H1 (cell line): ENCODE data around the gene HRH2. TPM values are rescaled to one million over a fixed set of nuclear protein-coding genes. Genes with fewer than 3 reads are reported as not detected.

ENCODE experiments used
- CTCF ChIA-PET: fragments of 300-600 bp; sonication (Branson Sonifier 250); formaldehyde crosslinking; loops from one replicate; lab custom pipeline; 2021; ENCODE audit not compliant: partially characterized antibody; lab: Charles Lee
- POLR2A ChIA-PET: fragments of 300-600 bp; sonication (Branson Sonifier 250); formaldehyde crosslinking; loops from one replicate; lab custom pipeline; 2021; ENCODE audit warnings: inconsistent platforms; ENCODE audit not compliant: partially characterized antibody; lab: Charles Lee
- DNase-seq, 2 experiments: peaks; one replicate each; pipeline versions ENCODE4 v3.0.0 to v3.0.0-alpha.2; 2010 to 2022; ENCODE audit warnings: low spot score in 2 of 2, low read depth in 1 of 2, mixed read lengths in 1 of 2
- FAIRE-seq: peaks from 2 replicates; lab custom pipeline; 2011; peaks lifted over from hg19 to GRCh38; lab: Jason Lieb, UNC
- H2AFZ ChIP-seq: 2 replicates; pipeline ENCODE4 v1.8.1; 2012; ENCODE audit warnings: low read length, inconsistent platforms
- H2AK5ac ChIP-seq: 2 replicates; pipeline ENCODE4 v1.6.1; 2013; ENCODE audit warnings: low read depth, low read length
- H2BK120ac ChIP-seq: replicated peaks from 2 replicates; pipeline ENCODE3; 2013; ENCODE audit warnings: low read depth, low read length, inconsistent platforms
- H2BK12ac ChIP-seq: 2 replicates; pipeline ENCODE4 v1.6.1; 2013; ENCODE audit warnings: low read depth, low read length
- H2BK15ac ChIP-seq: 2 replicates; pipeline ENCODE4 v1.6.1; 2013; ENCODE audit warnings: low read length
- H2BK20ac ChIP-seq: 2 replicates; pipeline ENCODE4 v1.6.1; 2013; ENCODE audit warnings: low read length
- H2BK5ac ChIP-seq: 2 replicates; pipeline ENCODE4 v1.6.1; 2013; ENCODE audit warnings: low read depth, low read length
- H3K14ac ChIP-seq: 2 replicates; pipeline ENCODE4 v1.6.1; 2013; ENCODE audit warnings: inconsistent platforms; ENCODE audit not compliant: insufficient read length
- H3K18ac ChIP-seq: 2 replicates; pipeline ENCODE4 v1.6.1; 2013; ENCODE audit warnings: low read length; ENCODE audit errors: extremely low read depth
- H3K23ac ChIP-seq: 2 replicates; pipeline ENCODE4 v1.6.1; 2013; ENCODE audit warnings: inconsistent platforms; ENCODE audit not compliant: insufficient read length
- H3K23me2 ChIP-seq: 2 replicates; pipeline ENCODE4 v1.6.1; 2013; ENCODE audit warnings: low read depth, low read length
- H3K27ac ChIP-seq: 2 replicates; pipeline ENCODE4 v1.6.1; 2011; ENCODE audit warnings: low read depth, low read length, inconsistent platforms
- H3K27me3 ChIP-seq, 4 experiments: replicated peaks in 1 of 4; 1 replicate in 1 of 4; 2 replicates in 3 of 4; pipeline versions ENCODE4 v1.6.1 to v1.8.1; 2011 to 2013; ENCODE audit warnings: low read length in 3 of 4, mild to moderate bottlenecking in 3 of 4, inconsistent platforms in 2 of 4, mixed read lengths in 2 of 4, moderate library complexity in 1 of 4; ENCODE audit not compliant: control insufficient read depth in 3 of 4, insufficient read depth in 3 of 4; ENCODE audit errors: extremely low read depth in 1 of 4
- H3K36me3 ChIP-seq, 4 experiments: 2 replicates each; pipeline versions ENCODE4 v1.6.1 to v1.8.1; 2011 to 2013; ENCODE audit warnings: mild to moderate bottlenecking in 4 of 4, low read length in 3 of 4, moderate library complexity in 2 of 4, control low read depth in 1 of 4, inconsistent platforms in 1 of 4; ENCODE audit not compliant: insufficient read depth in 4 of 4, control insufficient read depth in 2 of 4
- H3K4ac ChIP-seq: replicated peaks from 2 replicates; pipeline ENCODE3; 2013; ENCODE audit warnings: low read length, low read depth, mixed read lengths, inconsistent platforms; ENCODE audit not compliant: insufficient read length
- H3K4me1 ChIP-seq, 4 experiments: replicated peaks in 1 of 4; 1 replicate in 1 of 4; 2 replicates in 3 of 4; pipeline versions ENCODE4 v1.6.1 to v1.8.1; 2011 to 2013; ENCODE audit warnings: low read length in 3 of 4, inconsistent platforms in 2 of 4, mixed read lengths in 1 of 4; ENCODE audit not compliant: insufficient read depth in 4 of 4, control insufficient read depth in 3 of 4
- H3K4me2 ChIP-seq, 2 experiments: 2 replicates each; pipeline versions ENCODE4 v1.6.1 to v1.8.1; 2011 to 2013; ENCODE audit warnings: low read depth in 2 of 2, low read length in 2 of 2, control low read depth in 1 of 2, inconsistent platforms in 1 of 2, mild to moderate bottlenecking in 1 of 2; ENCODE audit not compliant: insufficient read depth in 1 of 2
- H3K4me3 ChIP-seq, 4 experiments: fragments of 200-600, 300-600 bp in 1 of 4; sonication (generic), shearing (Covaris generic), sonication (Bioruptor Twin) in 1 of 4; 2 replicates each; pipeline versions ENCODE4 v1.5.1 to v1.8.1; 2011 to 2016; ENCODE audit warnings: low read length in 4 of 4, low read depth in 3 of 4, control low read depth in 2 of 4, inconsistent platforms in 2 of 4, mild to moderate bottlenecking in 2 of 4, mixed read lengths in 1 of 4, moderate library complexity in 1 of 4; ENCODE audit not compliant: insufficient read depth in 2 of 4; ENCODE audit errors: extremely low read depth in 1 of 4
- H3K56ac ChIP-seq: replicated peaks from 2 replicates; pipeline ENCODE3; 2013; ENCODE audit warnings: low read depth, mild to moderate bottlenecking, mixed read lengths, low read length, inconsistent platforms; ENCODE audit not compliant: insufficient read length
- H3K79me1 ChIP-seq: 2 replicates; pipeline ENCODE4 v1.6.1; 2013; ENCODE audit warnings: low read depth, low read length, control low read depth
- H3K79me2 ChIP-seq, 2 experiments: 2 replicates each; pipeline versions ENCODE4 v1.6.1 to v1.8.1; 2012 to 2013; ENCODE audit warnings: low read length in 2 of 2, mild to moderate bottlenecking in 2 of 2, inconsistent platforms in 1 of 2; ENCODE audit not compliant: insufficient read depth in 2 of 2, control insufficient read depth in 1 of 2
- H3K9ac ChIP-seq, 4 experiments: replicated peaks in 1 of 4; 1 replicate in 1 of 4; 2 replicates in 3 of 4; pipeline versions ENCODE4 v1.6.1 to v1.8.1; 2011 to 2013; ENCODE audit warnings: low read depth in 3 of 4, low read length in 3 of 4, control low read depth in 2 of 4, mild to moderate bottlenecking in 2 of 4, moderate library complexity in 2 of 4, inconsistent platforms in 1 of 4; ENCODE audit errors: extremely low read depth in 1 of 4
- H3K9me3 ChIP-seq, 2 experiments: 2 replicates each; pipeline versions ENCODE4 v1.6.1 to v1.8.1; 2012 to 2013; ENCODE audit warnings: mild to moderate bottlenecking in 2 of 2, moderate library complexity in 2 of 2, control low read depth in 1 of 2, inconsistent platforms in 1 of 2, low read depth in 1 of 2, low read length in 1 of 2, mixed read lengths in 1 of 2; ENCODE audit not compliant: insufficient read depth in 2 of 2
- H4K20me1 ChIP-seq, 2 experiments: replicated peaks in 1 of 2; 2 replicates each; pipeline versions ENCODE3 to v1.8.1; 2011 to 2013; ENCODE audit warnings: inconsistent platforms in 2 of 2, low read length in 2 of 2, mild to moderate bottlenecking in 1 of 2; ENCODE audit not compliant: insufficient read depth in 2 of 2, control insufficient read depth in 1 of 2
- H4K5ac ChIP-seq: 2 replicates; pipeline ENCODE4 v1.6.1; 2013; ENCODE audit warnings: low read length, low read depth, mixed read lengths, inconsistent platforms; ENCODE audit not compliant: insufficient read length
- H4K8ac ChIP-seq: 2 replicates; pipeline ENCODE4 v1.8.0; 2013; ENCODE audit warnings: mild to moderate bottlenecking, moderate library complexity, low read length, inconsistent platforms; ENCODE audit not compliant: insufficient read depth; ENCODE audit errors: extremely low read depth
- H4K91ac ChIP-seq: replicated peaks from 2 replicates; pipeline ENCODE3; 2013; ENCODE audit warnings: low read length, mixed read lengths, inconsistent platforms; ENCODE audit not compliant: insufficient read length
- BCL11A ChIP-seq, 2 experiments: IDR thresholded peaks; one replicate each; pipeline ENCODE4 v1.6.1; 2011; ENCODE audit warnings: low read depth in 2 of 2, low read length in 2 of 2, mild to moderate bottlenecking in 2 of 2
- CHD2 ChIP-seq: IDR thresholded peaks from 2 replicates; pipeline ENCODE4 v1.6.1; 2012; ENCODE audit warnings: low read length, improper control_type of control experiment
- GTF2F1 ChIP-seq: IDR thresholded peaks from 2 replicates; pipeline ENCODE4 v1.6.1; 2012; ENCODE audit warnings: low read depth, low read length, improper control_type of control experiment, borderline replicate concordance
- HDAC6 ChIP-seq: IDR thresholded peaks from one replicate; pipeline ENCODE4 v1.7.1; 2012; ENCODE audit warnings: low read depth, mild to moderate bottlenecking, inconsistent platforms, low read length, moderate library complexity
- KDM4A ChIP-seq: IDR thresholded peaks from one replicate; pipeline ENCODE4 v1.7.1; 2012; ENCODE audit warnings: low read depth, mild to moderate bottlenecking, moderate library complexity, low read length, inconsistent platforms; ENCODE audit not compliant: severe bottlenecking
- SIN3A ChIP-seq, 2 experiments: IDR thresholded peaks in 1 of 2; conservative IDR thresholded peaks in 1 of 2; 2 replicates each; pipeline ENCODE4 v1.6.1; 2011 to 2012; ENCODE audit warnings: low read length in 2 of 2, improper control_type of control experiment in 1 of 2, low read depth in 1 of 2, mild to moderate bottlenecking in 1 of 2
- WGBS, 2 experiments: shearing (Covaris generic) in 1 of 2; methylation state at CpG; one replicate each; pipeline versions ENCODE4 v1.1.6 to v1.1.7; 2013 to 2015; ENCODE audit warnings: low lambda C conversion rate in 2 of 2, mixed read lengths in 2 of 2, inconsistent platforms in 1 of 2, low coverage in 1 of 2, missing lambda C conversion rate in 1 of 2; ENCODE audit not compliant: insufficient replicate concordance in 2 of 2, insufficient coverage in 1 of 2, insufficient read length in 1 of 2; ENCODE audit errors: extremely low coverage in 1 of 2, missing lambda C conversion rate in 1 of 2; 5-methylcytosine and 5-hydroxymethylcytosine counted together
- polyA plus RNA-seq, 7 experiments: library from polyadenylated mRNA; depleted of rRNA in 3 of 7; stranded (reverse) in 5 of 7; unstranded in 2 of 7; fragments of >200 nt in 5 of 7; fragments of 200-250 nt in 2 of 7; gene quantifications; 1 replicate in 5 of 7; 2 replicates in 1 of 7; 4 replicates in 1 of 7; pipeline versions ENCODE4 v1.2.1 to v1.2.3, GENCODE V29; 2011 to 2013; ENCODE audit warnings: missing spikeins in 2 of 7, mixed read lengths in 2 of 7
- total RNA-seq: library from RNA; stranded (reverse); fragmentation: NEBNext Ultra II Directional; extraction: Animal tissue kit (Norgen Biotek cat#: 25700); gene quantifications from 2 replicates; pipeline ENCODE4 v1.2.1, GENCODE V29; 2021

The HRH2 gene
- total and polyA plus RNA-seq, 2 of the 8 experiments (the other 6 are each of a cell fraction or from before 2014, with no cell fraction given), result 7.8 to 8.1 TPM

DNA sequence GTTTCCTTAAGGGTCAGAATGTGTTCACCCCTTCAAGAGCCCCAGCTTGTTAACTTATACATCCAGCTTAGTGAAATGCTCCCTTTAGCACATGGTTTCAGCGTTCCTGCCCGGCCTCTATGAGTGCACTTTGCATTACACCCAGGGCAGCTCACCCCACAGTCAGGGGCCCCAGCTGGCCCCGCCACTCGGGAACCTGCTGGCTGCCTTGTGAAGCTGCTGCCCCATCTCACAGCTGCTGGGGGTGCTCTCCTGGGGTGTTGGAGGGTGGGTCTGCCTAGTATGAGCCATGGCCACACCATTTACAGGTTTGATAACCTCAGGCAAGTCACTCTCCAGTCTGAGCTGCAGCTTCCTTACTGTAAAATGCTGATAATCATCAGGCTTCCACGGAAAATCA, 32.2 kb downstream of the HRH2 start:
- Histone ChIP-seq H3K9ac (no peak overlapping the region), H2BK12ac (no peak overlapping the region), H3K27me3 (no peaks in the 10 kb centered on the region), H3K36me3 (no peaks in the 10 kb centered on the region), H4K5ac (no peak overlapping the region), H3K23me2 (no peaks in the 10 kb centered on the region), H2AK5ac (peak overlapping the region; percentile 65; the same call in 1 of the 2 replicates), H3K4me3 (no peak overlapping the region), H3K18ac (no peak overlapping the region), H3K79me2 (no peaks in the 10 kb centered on the region), H3K4me1 (peaks cover 0 to 8% (median 3%) of the 10 kb centered on the region in 4 experiments; a peak in 3 of 7 replicates), H3K4ac (no peak overlapping the region), H3K56ac (no peak overlapping the region), H3K79me1 (no peaks in the 10 kb centered on the region), H3K27ac (no peak overlapping the region), H3K14ac (no peak overlapping the region), H4K91ac (no peak overlapping the region), H2BK20ac (no peak overlapping the region), H4K8ac (no peak overlapping the region), H2BK15ac (no peak overlapping the region), H3K9me3 (no peaks in the 10 kb centered on the region), H2AFZ (no peak overlapping the region), H4K20me1 (no peaks in the 10 kb centered on the region), H3K4me2 (no peak overlapping the region), H2BK5ac (no peak overlapping the region), H2BK120ac (no peak overlapping the region), H3K23ac (no peak overlapping the region)
- no peak for DNase-seq
- WGBS, 2 experiments, result 86% methylated on average over 5 of the region's 5 CpGs; no CpG with 5 or more reads in 1 of the 2 experiments
- CTCF ChIA-PET, result interaction anchor here (0.5 to 7.7 kb wide), 14 partner anchors 6 to 156 kb away, joined by 3 to 59 read pairs (median 4); no protein-coding TSS in a partner anchor
- POLR2A ChIA-PET, result interaction anchor here (1.4 to 1.9 kb wide), 2 partner anchors 11 to 18 kb away, joined by 3 to 5 read pairs; no protein-coding TSS in a partner anchor
- no peak for FAIRE-seq
- TF ChIP-seq HDAC6 (no peak), CHD2 (no peak), SIN3A (conservative IDR thresholded peaks at IDR 0.05 in 1 of 2, IDR thresholded peaks at IDR 0.05 in 1 of 2; ENCODE audit: low read depth in 1 of 2, low read length in 2 of 2) (no peak), BCL11A (IDR thresholded peaks at IDR 0.05; ENCODE audit: low read depth in 2 of 2, low read length in 2 of 2) (no peak), KDM4A (no peak), GTF2F1 (no peak)
